RWPE2 (cell line): Measurements from ENCODE around the gene KANK4.

Experiments
- ATAC-seq: fragments of 200-7000 bp; cut with Tn5 transposase; 3 replicates; pipeline ENCODE4 v1.9.1; 2021; ENCODE audit warnings: low read depth
- DNase-seq: peaks from one replicate; pipeline ENCODE4 v3.0.0-alpha.2; 2020; ENCODE audit warnings: low spot score
- H3K27ac ChIP-seq: fragments of 450-650 bp; 2 replicates; pipeline ENCODE4 v1.5.1; 2017; ENCODE audit warnings: mild to moderate bottlenecking; ENCODE audit not compliant: poor library complexity, severe bottlenecking
- H3K27me3 ChIP-seq: fragments of 250-450 bp; sonication (Bioruptor Pico); 2 replicates; pipeline ENCODE4 v1.5.1; 2021; ENCODE audit warnings: mild to moderate bottlenecking, moderate library complexity; ENCODE audit not compliant: insufficient read depth, poor library complexity, severe bottlenecking
- H3K36me3 ChIP-seq: fragments of 250-450 bp; sonication (Bioruptor Pico); 2 replicates; pipeline ENCODE4 v1.5.1; 2020; ENCODE audit warnings: low read depth, mild to moderate bottlenecking, moderate library complexity
- H3K4me1 ChIP-seq: fragments of 250-450 bp; sonication (Bioruptor Pico); 2 replicates; pipeline ENCODE4 v1.5.1; 2021; ENCODE audit warnings: mild to moderate bottlenecking, moderate library complexity; ENCODE audit not compliant: insufficient read depth, poor library complexity, severe bottlenecking
- H3K4me3 ChIP-seq: fragments of 250-450 bp; sonication (Bioruptor Pico); 2 replicates; pipeline ENCODE4 v1.5.1; 2021; ENCODE audit warnings: mild to moderate bottlenecking, moderate library complexity; ENCODE audit not compliant: severe bottlenecking
- H3K9me3 ChIP-seq: fragments of 250-450 bp; sonication (Bioruptor Pico); 2 replicates; pipeline ENCODE4 v1.5.1; 2021; ENCODE audit warnings: mild to moderate bottlenecking, moderate library complexity; ENCODE audit not compliant: severe bottlenecking
- TF ChIP-seq, protein P1 (sequence below): fragments of 450-650 bp; IDR thresholded peaks from one replicate; pipeline ENCODE4 v1.5.1; 2017; ENCODE audit warnings: mild to moderate bottlenecking, moderate library complexity; ENCODE audit not compliant: poor library complexity, severe bottlenecking

KANK4 gene

DNA sequence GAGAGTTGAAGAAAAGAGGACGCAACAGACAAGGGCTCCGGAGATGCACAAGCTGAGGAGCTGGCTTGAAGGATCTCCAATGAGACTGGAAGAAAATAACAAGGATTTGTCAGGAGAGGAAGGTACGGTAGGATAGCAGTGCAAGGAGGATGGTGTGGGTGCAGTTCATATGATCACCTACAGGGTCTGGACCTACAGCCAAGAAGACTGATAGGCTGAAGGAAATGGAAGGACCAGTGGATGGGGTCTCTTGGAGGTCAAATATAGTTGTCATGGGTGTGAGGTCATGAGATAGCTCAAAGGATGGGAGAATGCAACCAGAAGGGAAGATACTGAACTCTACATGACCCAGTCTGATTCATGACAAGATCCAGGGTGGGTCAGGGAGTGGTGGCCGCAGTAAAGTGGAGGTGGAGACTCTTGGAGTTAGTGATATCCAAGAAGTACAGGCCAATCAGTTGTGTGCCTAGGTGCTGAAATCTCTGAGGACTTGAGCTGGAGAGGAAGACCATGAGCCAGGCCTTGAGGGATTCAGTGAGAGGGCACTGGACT lies 15.3 kb upstream of the KANK4 start:
- no peak overlapping the region for H3K4me3 ChIP-seq
- no peaks in the 10 kb centered on the region for H3K9me3 ChIP-seq
- TF ChIP-seq, protein P1, sequence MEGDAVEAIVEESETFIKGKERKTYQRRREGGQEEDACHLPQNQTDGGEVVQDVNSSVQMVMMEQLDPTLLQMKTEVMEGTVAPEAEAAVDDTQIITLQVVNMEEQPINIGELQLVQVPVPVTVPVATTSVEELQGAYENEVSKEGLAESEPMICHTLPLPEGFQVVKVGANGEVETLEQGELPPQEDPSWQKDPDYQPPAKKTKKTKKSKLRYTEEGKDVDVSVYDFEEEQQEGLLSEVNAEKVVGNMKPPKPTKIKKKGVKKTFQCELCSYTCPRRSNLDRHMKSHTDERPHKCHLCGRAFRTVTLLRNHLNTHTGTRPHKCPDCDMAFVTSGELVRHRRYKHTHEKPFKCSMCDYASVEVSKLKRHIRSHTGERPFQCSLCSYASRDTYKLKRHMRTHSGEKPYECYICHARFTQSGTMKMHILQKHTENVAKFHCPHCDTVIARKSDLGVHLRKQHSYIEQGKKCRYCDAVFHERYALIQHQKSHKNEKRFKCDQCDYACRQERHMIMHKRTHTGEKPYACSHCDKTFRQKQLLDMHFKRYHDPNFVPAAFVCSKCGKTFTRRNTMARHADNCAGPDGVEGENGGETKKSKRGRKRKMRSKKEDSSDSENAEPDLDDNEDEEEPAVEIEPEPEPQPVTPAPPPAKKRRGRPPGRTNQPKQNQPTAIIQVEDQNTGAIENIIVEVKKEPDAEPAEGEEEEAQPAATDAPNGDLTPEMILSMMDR, result no peak
- no peaks in the 10 kb centered on the region for H3K36me3 ChIP-seq
- H3K4me1 ChIP-seq, result no peaks in the 10 kb centered on the region
- ATAC-seq, result no peak
- no peak overlapping the region for H3K27ac ChIP-seq
- H3K27me3 ChIP-seq, result no peaks in the 10 kb centered on the region
- no peak for DNase-seq

DNA sequence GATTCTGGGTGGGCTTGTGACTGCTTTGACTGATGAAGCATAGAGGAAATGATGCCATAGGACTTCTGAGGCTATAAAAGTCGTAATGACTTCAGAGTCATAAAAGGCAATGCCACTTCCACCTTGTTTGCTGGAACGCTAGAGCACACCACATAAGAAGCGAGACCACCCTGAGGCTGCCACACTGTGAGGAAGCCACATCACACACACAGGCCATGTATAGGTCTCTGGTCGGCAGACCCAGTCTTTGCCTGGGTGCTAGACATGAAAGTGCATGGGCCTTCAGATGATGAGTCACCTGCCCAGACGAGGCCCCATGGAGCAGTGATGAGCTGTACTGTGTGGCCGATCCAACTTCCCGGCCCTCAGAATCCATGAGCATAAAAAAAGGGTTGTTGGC lies 14.2 kb upstream of the KANK4 start:
- DNase-seq (no peak), ATAC-seq (peak; percentile 64)
- Histone ChIP-seq H3K27me3 (no peaks in the 10 kb centered on the region), H3K9me3 (no peaks in the 10 kb centered on the region), H3K27ac (peak overlapping the region; percentile 0), H3K4me3 (no peak overlapping the region), H3K36me3 (no peaks in the 10 kb centered on the region), H3K4me1 (no peaks in the 10 kb centered on the region)
- TF ChIP-seq, protein P1, result no peak

DNA sequence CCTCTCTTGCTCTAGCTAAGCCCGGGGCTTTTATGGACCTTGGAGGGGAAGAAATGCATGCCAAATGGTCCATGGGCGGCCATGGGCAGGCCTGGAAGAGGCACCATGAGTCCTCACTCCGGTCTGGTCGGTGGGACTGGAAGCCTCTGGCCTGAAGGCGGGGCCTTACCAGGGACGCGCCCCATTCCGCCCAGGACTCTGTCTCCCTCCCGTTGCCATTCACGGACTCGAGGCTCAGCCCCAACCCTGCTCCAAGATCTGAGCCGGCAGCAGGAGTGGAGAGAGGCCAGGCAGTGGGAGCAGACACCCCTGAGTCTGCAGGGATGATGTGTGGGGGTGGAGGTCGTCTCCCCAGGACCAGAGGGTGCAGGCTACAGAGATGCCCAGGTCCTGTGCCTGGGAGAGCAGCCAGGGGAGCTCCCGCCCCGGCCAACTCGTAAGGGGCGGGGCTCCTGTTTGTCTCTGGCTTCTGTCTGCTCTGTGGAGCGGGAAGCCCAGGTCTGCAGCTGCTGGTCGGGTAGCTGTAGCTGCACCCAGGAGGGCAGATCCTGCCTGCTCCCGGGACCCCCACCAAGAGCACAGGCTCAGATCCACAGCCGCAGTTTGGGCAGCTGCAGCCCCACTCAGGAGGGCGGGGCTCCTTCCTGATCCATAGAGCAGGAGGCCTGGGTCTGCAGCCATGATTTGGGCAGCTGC lies 8.3 kb upstream of the KANK4 start:
- DNase-seq, result no peak
- Histone ChIP-seq H3K9me3 (no peaks in the 10 kb centered on the region), H3K27me3 (no peaks in the 10 kb centered on the region), H3K4me1 (peaks cover 13% of the 10 kb centered on the region), H3K4me3 (no peak overlapping the region), H3K27ac (no peak overlapping the region), H3K36me3 (no peaks in the 10 kb centered on the region)
- TF ChIP-seq, protein P1, result no peak
- no peak for ATAC-seq

DNA sequence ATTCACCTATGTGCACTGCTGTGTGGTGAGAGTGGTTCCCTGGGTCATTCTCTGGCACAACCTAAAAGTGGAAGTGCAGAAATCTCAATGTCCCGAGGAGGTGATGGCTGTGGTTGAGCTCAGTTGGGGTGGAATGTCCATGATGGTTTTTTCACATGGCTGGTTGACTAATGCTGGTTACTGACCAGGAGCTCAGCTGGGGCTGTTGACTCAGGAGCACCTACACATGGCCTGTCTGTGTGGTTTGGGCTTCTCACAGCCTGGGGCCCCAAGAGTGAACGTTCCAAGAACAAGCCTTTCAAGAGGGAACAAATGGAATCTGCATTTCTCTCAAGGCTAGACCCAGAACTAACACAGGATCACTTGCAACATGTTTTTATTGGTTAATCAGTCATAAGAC lies 6.4 kb upstream of the KANK4 start:
- TF ChIP-seq, protein P1, result no peak

DNA sequence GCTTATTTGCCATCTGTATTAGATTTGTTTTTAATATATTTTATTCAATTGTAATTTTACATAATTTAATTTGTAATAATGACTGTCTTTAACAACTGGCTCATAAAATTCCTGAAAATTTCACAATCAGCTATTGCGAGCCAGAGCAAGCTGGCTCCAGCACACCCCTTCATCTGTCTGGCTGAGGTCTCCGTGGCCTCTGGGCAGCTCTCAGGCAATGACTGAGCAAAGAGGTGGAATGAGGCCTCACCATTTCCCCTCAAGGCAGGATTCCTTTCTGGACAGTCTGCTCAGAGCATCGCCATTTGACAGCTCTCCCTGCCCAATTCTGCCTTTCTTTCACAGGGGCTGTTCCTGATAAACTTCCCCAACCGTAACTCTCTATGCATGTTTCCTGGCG lies 5.8 kb upstream of the KANK4 start:
- Histone ChIP-seq H3K27ac (peak overlapping the region; percentile 92), H3K9me3 (no peaks in the 10 kb centered on the region), H3K27me3 (no peaks in the 10 kb centered on the region), H3K4me3 (no peak overlapping the region), H3K36me3 (no peaks in the 10 kb centered on the region), H3K4me1 (peaks cover 21% of the 10 kb centered on the region)
- peak; percentile 90 for DNase-seq
- ATAC-seq, result peak; percentile 90
- TF ChIP-seq, protein P1, result no peak

More for the DNA sequence above, 6.4 kb upstream of the KANK4 start:
- DNase-seq (no peak), ATAC-seq (peak; percentile 8; the same call in 1 of the 3 replicates)
- no peaks in the 10 kb centered on the region for H3K27me3 ChIP-seq
- H3K4me1 ChIP-seq, result peaks cover 21% of the 10 kb centered on the region
- peak overlapping the region; percentile 92 for H3K27ac ChIP-seq
- H3K36me3 ChIP-seq, result no peaks in the 10 kb centered on the region
- H3K9me3 ChIP-seq, result no peaks in the 10 kb centered on the region
- H3K4me3 ChIP-seq, result no peak overlapping the region
